ENCODE data around the gene PFN3.
"Not testable (repeated sequence)": the region's sequence is repeated elsewhere in the genome, so short reads cannot be mapped to it uniquely, and the experiment has no call there.

PFN3 gene

GRCh38 chr5:177425196-177425800 is 24.8 kb upstream of the PFN3 start:
- DNase-seq: no peak

- DNase-seq: no peak
Measured at GRCh38 chr5:177423671-177424070, 23.2 kb upstream of the PFN3 start.

- DNase-seq: no peak
Measured at GRCh38 chr5:177421062-177421798, 20.8 kb upstream of the PFN3 start.

- DNase-seq: not testable (repeated sequence)
Measured at GRCh38 chr5:177420472-177420871, 20.0 kb upstream of the PFN3 start.

- DNase-seq: no peak
Measured at GRCh38 chr5:177419046-177419445, 18.6 kb upstream of the PFN3 start.

- not testable (repeated sequence) for DNase-seq
Measured at GRCh38 chr5:177417081-177417480, 16.6 kb upstream of the PFN3 start.

GRCh38 chr5:177414481-177414880 is 14.0 kb upstream of the PFN3 start:
- no peak for DNase-seq

- DNase-seq: no peak
Measured at GRCh38 chr5:177412603-177413233, 12.3 kb upstream of the PFN3 start.

- no peak for DNase-seq
Measured at GRCh38 chr5:177410575-177410974, 10.1 kb upstream of the PFN3 start.

- no peak for DNase-seq
Measured at GRCh38 chr5:177409043-177409801, 8.8 kb upstream of the PFN3 start, which contains the start of gene F12. TSS of gene F12 (minus strand) at chr5:177409564. CDS start at chr5:177409527, 37 bp downstream.

GRCh38 chr5:177405805-177406204 is 5.3 kb upstream of the PFN3 start:
- DNase-seq: no peak

GRCh38 chr5:177405312-177405711 is 4.9 kb upstream of the PFN3 start:
- no peak for DNase-seq

- DNase-seq: no peak
Measured at GRCh38 chr5:177404641-177405179, 4.2 kb upstream of the PFN3 start.

- DNase-seq: peak; percentile 76
Measured at GRCh38 chr5:177403792-177404640, 3.6 kb upstream of the PFN3 start.

GRCh38 chr5:177403102-177403791 is 2.8 kb upstream of the PFN3 start:
- DNase-seq: peak; percentile 55

GRCh38 chr5:177402271-177403043 is 2.0 kb upstream of the PFN3 start:
- peak; percentile 53 for DNase-seq

GRCh38 chr5:177397875-177398390 is 2.5 kb downstream of the PFN3 start:
- no peak for DNase-seq

GRCh38 chr5:177396807-177397206 is 3.7 kb downstream of the PFN3 start:
- DNase-seq: no peak

GRCh38 chr5:177396078-177396477 is 4.4 kb downstream of the PFN3 start:
- DNase-seq: no peak

GRCh38 chr5:177393990-177394389 is 6.5 kb downstream of the PFN3 start:
- no peak for DNase-seq

All from T-helper 9 cell (primary cell).